Body of pancreas (tissue), 4 donors: Measurements from ENCODE around the gene SGTA.

ENCODE experiments used
- CTCF ChIP-seq, 7 experiments: fragments of 450-650 bp in 4 of 7; fragments of 200-600 bp in 3 of 7; sonication (generic) in 3 of 7; IDR thresholded peaks; one replicate each; pipeline ENCODE4 v1.5.1; 2016 to 2019; ENCODE audit warnings: antibody characterized with exemption in 7 of 7
- POLR2A ChIP-seq, 3 donors: fragments of 450-650 bp; IDR thresholded peaks; one replicate each; pipeline ENCODE4 v1.6.1; 2016; ENCODE audit warnings: antibody characterized with exemption in 3 of 3, mild to moderate bottlenecking in 2 of 3

- TF ChIP-seq CTCF (IDR thresholded peaks at IDR 0.05) (no peak), POLR2A (IDR thresholded peaks at IDR 0.05) (no peak)
Observed at GRCh38 chr19:2810141-2811091, 27.3 kb upstream of the SGTA start.
